ENCODE results near the gene GAMT. TPM values are rescaled to one million over a fixed set of nuclear protein-coding genes. Genes with fewer than 3 reads are reported as not detected.
A peak's percentile ranks its signal among the peaks of the same experiment; 100 is the strongest.

GAMT gene
- total RNA-seq, 6 experiments from 2014 or later, result 151 to 380 (median 221) TPM

DNA sequence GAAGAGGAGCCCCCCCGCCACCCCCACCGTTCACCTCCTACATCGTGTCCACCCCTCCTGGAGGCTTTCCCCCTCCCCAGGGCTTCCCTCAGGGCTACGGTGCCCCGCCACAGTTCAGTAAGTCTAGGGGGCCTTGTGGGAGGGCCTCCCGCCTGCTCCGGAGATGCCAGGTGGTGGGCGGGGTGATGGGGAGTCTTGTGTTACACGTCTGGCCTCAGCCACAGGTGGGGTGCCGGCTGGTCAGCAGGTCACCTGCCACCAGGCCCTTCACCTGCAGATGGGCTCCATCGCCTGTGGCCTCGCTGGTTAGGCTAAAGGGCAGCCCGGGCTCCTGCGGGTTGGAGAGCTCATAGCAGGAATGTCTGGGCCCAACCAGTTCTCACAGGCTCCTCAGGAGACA, 28.9 kb upstream of the GAMT start:
- ATAC-seq (no peak), DNase-seq (no peak)
- peaks cover 0 to 51% (median 12%) of the 10 kb centered on the region in 4 donors for H3K36me3 ChIP-seq
- H3K27ac ChIP-seq, result no peak overlapping the region
- TF ChIP-seq, protein P1, sequence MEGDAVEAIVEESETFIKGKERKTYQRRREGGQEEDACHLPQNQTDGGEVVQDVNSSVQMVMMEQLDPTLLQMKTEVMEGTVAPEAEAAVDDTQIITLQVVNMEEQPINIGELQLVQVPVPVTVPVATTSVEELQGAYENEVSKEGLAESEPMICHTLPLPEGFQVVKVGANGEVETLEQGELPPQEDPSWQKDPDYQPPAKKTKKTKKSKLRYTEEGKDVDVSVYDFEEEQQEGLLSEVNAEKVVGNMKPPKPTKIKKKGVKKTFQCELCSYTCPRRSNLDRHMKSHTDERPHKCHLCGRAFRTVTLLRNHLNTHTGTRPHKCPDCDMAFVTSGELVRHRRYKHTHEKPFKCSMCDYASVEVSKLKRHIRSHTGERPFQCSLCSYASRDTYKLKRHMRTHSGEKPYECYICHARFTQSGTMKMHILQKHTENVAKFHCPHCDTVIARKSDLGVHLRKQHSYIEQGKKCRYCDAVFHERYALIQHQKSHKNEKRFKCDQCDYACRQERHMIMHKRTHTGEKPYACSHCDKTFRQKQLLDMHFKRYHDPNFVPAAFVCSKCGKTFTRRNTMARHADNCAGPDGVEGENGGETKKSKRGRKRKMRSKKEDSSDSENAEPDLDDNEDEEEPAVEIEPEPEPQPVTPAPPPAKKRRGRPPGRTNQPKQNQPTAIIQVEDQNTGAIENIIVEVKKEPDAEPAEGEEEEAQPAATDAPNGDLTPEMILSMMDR (IDR thresholded peaks at IDR 0.05), result no peak
- no peak for TF ChIP-seq POLR2A (IDR thresholded peaks at IDR 0.05)
- H3K27me3 ChIP-seq, result no peaks in the 10 kb centered on the region
- H3K9me3 ChIP-seq, result no peaks in the 10 kb centered on the region
- no peak overlapping the region for H3K4me3 ChIP-seq
- intact Hi-C loops (cut with DNase I), result no loop called here
- H3K4me1 ChIP-seq, result peaks cover 0 to under 1% (median under 1%) of the 10 kb centered on the region in 4 donors
- 93% methylated on average over 5 of the region's 14 CpGs for WGBS (ENCODE audit: insufficient coverage, low coverage, low lambda C conversion rate, missing lambda C conversion rate)

DNA sequence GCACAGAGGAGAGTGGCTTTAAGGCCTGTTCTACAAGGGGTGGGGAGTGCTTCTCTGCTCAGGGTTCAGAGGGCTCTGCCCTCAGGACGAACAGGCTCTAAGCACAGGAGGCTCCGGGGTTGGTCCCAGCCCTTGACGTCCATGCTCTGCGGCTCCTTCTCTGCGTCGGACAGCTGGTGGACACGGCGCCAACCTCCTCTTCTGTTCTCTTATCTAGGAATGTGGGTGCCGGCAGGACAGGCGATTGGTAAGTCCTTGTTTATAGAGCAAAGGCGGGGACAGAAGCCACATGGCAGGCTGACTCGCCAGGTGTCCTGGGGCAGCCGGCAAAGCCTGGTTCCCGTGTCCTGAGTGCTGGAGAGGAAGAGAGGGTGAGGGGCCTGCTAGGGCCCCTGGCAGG, 28.4 kb upstream of the GAMT start:
- no peaks in the 10 kb centered on the region for H3K27me3 ChIP-seq
- H3K4me3 ChIP-seq, result no peak overlapping the region
- WGBS (ENCODE audit: insufficient coverage, low coverage, low lambda C conversion rate, missing lambda C conversion rate), result 55% methylated on average over 4 of the region's 14 CpGs
- DNase-seq, result no peak
- intact Hi-C loops (cut with DNase I), result no loop called here
- H3K9me3 ChIP-seq, result no peaks in the 10 kb centered on the region
- peaks cover 0 to 51% (median 14%) of the 10 kb centered on the region in 4 donors for H3K36me3 ChIP-seq
- peaks cover 0 to 5% (median 5%) of the 10 kb centered on the region in 4 donors for H3K4me1 ChIP-seq
- ATAC-seq, result peak; percentile 10 to 69 (median 24)
- no peak for TF ChIP-seq POLR2A (IDR thresholded peaks at IDR 0.05)
- TF ChIP-seq, protein P1 (IDR thresholded peaks at IDR 0.05), result no peak
- H3K27ac ChIP-seq, result no peak overlapping the region

DNA sequence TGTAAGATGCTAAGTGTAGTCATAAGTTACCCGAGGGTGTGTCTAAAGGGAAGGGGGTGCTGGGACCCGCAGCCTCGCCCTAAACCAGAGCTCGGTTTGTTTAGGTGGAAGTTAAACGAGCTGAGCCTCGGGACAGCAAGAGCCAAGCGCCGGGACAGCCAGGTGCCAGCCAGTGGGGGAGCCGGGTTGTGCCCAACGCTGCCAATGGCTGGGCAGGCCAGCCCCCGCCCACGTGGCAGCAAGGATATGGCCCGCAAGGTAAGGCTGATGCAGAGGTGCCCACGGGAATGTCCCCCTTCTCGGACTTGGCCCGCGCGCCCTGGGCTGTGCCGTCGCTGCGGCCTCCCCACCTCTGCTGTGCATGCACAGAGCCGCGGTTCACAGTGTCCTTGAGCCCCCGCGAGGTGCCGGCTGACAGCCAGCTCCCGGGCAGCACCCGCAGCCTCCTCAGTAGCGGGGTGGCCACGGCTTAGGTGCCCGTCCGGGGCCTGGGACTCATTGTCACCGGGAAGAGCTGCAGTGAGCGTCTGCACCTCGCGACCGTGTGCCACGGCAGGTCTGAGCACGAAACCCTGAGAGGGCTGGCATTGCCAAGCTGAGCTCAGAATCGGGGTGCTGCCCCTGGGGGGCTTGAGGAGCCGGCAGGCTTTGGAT, 27.5 kb upstream of the GAMT start:
- H3K4me3 ChIP-seq, result no peak overlapping the region
- intact Hi-C loops (cut with DNase I), result no loop called here
- no peaks in the 10 kb centered on the region for H3K9me3 ChIP-seq
- no peaks in the 10 kb centered on the region for H3K27me3 ChIP-seq
- TF ChIP-seq POLR2A (IDR thresholded peaks at IDR 0.05), result no peak
- TF ChIP-seq, protein P1 (IDR thresholded peaks at IDR 0.05), result no peak
- H3K36me3 ChIP-seq, result peaks cover 0 to 50% (median 14%) of the 10 kb centered on the region in 4 donors
- H3K4me1 ChIP-seq, result peaks cover 0 to 12% (median 11%) of the 10 kb centered on the region in 4 donors
- no peak for ATAC-seq
- WGBS (ENCODE audit: insufficient coverage, low coverage, low lambda C conversion rate, missing lambda C conversion rate), result 72% methylated on average over 9 of the region's 41 CpGs
- no peak for DNase-seq
- no peak overlapping the region for H3K27ac ChIP-seq

DNA sequence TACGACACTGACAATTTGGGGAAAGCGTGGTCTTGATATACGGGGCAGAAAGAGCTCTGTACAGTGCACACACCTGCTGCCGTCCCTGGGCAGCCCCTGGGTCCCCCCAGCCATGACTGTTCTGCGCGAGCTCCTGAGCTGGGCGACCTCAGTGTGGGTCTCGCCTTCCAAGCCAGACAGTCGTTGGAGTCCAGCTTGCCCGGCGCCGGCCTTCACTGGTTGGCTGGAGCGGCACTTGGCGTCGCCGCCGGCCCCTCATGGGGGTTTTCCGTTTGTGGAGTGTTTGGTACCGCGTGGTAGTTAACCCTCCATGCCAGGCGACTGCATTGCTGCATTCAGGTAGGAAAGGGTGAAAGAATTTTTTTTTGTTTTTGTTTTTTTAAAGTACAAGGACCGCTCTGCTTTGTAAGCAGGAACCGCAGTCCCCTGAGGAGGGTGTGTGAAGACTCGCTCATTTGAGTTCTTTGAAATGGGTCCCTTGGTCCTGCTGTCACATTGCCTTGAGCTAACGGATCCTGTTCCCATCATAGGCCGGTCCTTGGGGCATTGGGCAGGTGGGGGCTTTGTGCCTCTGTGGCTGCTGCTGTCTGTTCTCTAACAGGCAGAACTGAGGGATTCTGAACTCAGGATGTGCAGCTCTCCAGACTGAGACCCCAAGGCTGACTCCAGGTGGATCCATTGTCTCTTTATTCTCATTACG, 26.0 kb upstream of the GAMT start:
- Histone ChIP-seq H3K4me3 (no peak overlapping the region), H3K27ac (no peak overlapping the region), H3K27me3 (no peaks in the 10 kb centered on the region), H3K9me3 (no peaks in the 10 kb centered on the region), H3K36me3 (peaks cover 0 to 44% (median 10%) of the 10 kb centered on the region in 4 donors), H3K4me1 (peaks cover 0 to 21% (median 11%) of the 10 kb centered on the region in 4 donors)
- ATAC-seq (no peak), DNase-seq (no peak)
- TF ChIP-seq, protein P1 (IDR thresholded peaks at IDR 0.05), result no peak
- TF ChIP-seq POLR2A (IDR thresholded peaks at IDR 0.05), result no peak
- intact Hi-C loops (cut with DNase I), result no loop called here
- 84% methylated on average over 12 of the region's 27 CpGs for WGBS (ENCODE audit: insufficient coverage, low coverage, low lambda C conversion rate, missing lambda C conversion rate)
